ENCODE measurements around the gene MAN1C1.

The MAN1C1 gene

DNA sequence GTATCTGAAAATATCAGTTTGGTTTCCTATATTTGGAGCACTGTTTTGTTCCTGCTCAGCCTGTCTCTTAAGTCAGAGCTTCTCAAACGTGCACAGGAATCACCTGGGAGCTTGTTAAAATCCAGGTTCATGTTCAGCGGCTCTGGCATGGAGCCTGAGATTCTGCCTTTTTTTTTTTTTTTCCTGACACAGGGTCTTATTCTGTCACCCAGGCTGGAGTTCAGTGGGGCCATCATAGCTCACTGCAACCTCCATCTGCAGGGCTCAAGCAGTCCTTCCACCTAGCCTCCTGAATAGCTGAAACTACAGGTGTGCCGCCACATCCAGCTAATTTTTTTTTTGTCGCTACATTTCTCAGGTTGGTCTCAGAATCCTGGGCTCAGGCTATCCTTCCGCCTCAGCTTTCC is 171.2 kb downstream of the MAN1C1 start:
- no peak for DNase-seq

DNA sequence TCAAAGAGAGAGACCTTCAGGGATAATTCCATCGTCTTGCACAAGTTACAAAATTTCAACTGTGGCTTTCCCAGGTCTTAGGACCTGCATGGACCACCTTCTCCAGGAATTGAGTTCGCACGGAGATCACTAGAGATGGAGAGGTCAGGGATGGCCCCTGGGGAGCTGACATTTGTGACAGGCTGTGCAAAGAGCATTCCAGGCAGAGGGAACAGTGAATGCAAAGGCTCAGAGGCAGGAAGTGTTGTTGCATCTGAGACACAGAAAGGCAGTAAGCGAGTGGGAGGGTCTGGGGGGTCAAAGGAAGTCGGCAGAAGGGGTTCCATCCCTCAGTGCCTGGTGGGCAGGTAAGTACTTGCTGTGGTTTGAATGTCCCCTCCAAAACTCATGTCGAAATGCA is 173.9 kb downstream of the MAN1C1 start:
- DNase-seq: no peak

DNA sequence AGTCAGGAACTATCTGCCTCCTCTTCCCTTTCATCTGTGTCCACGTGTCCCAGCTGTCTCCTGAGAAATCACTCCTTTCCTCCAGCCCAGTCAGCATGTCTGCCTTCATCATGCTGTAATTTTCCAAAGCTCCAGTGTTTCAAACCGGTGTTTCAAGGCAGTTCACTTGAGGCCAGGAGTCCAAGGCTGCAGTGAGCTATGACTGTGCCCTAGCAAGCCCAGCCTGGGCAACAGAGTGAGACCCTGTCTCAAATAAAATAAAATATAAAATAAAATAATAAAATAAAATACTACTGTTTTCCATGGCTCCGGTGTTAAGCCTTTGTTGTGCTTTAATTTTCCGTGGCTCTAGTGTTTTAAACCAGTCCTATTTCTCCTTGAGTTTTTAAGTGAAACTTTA is 175.5 kb downstream of the MAN1C1 start:
- no peak for DNase-seq

DNA sequence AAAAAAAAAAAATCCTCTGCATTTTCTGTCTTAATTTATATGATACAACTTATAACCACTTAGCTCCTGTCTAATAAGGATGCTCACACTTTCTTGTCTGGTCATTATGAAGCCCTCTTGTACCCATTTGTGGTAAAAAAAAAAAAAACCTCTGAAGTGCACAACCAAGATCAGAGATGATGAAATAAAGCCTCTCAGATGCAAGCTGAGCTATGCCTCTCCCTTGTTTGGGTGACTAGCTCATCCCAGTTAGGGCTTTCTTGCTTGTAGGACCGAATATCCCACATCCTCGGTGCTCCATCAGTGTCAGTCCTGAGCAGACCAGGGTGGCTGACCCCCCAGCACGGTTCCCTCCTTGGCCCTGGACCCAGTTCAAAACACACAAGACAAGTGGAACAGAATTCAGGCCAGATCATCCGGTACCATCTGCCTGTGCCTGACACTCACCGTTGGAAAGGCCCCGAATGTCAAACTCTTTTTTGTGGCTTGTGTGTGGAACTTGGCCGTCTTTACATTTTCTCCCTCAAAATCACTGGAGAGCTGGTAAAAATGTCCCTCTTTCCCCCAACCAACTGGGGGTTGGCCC is 177.1 kb downstream of the MAN1C1 start:
- DNase-seq: no peak

DNA sequence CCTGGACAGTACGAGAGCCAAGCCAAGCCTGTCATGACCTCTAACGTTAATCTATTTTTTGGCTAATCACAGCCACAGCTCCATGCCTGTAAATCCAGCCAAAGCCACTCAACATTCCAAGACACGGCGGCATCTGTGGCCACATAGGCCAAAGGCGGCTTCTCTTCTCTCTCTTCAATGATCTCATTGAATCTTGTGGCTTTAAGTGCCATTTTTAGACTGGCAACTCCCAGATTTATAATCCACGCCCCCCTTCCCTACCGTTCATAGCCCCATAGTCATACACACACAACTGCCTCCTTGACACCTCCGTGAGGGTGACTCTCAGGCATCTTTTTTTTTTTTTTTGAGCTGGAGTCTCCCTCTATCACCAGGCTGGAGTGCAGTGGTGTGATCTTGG is 177.7 kb downstream of the MAN1C1 start:
- no peak for DNase-seq

DNA sequence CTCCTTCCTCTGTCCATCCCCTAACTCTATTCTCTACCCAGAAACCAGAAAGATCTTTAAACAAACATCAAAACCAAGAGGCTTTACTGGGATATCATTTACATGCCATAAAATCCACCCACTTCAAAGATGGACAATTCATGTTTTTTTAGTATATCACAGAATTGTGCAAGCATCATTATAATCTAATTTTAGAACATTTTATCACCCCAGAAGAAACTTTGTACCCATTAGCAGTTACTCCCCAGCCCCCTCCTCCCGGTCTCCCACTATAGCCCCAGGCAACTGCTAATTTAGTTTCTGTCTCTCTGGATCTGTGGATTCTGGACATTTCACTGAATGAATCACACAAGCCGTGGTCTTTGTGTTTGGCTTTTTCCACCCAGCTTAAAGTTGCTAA is 178.6 kb downstream of the MAN1C1 start:
- no peak for DNase-seq

DNA sequence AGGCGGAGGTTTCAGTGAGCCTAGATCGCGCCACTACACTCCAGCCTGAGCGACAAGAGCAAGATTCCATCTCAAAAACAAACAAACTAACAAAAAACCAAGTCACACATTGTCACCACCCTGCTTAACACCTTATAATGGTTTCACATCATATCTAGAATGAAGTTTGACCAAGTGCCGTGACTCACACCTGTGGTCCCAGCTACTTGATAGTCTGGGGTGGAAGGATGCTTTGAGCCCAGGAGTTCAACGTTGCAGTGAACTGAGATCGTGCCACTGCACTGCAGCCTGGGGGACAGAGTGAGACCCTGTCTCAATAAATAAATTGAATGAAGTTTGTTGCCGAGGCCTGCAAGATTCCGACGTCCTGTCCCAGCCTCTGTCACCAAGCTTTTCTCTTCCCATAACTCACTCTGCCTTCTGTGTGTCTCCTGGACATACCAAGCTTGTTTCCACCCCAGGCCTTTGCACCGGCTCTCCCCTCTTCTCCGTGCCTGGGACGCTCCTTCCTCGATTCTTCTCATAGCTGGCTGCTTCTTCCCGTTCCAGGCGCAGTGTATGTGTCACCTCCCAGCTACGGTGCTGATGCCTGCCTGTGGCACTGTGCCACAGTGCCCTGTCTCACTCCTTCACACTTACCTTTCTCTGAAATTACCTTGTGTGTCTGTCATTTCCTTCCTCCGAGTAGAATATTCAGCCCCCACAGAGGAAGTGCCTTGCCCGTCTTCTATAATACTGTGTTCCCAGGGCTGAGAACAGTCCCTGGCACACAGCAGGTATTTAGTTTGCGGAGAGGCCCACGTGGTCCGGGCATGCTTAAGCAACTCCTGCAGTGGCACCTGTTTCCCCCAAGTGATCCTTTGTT is 179.6 kb downstream of the MAN1C1 start:
- DNase-seq: no peak

DNA sequence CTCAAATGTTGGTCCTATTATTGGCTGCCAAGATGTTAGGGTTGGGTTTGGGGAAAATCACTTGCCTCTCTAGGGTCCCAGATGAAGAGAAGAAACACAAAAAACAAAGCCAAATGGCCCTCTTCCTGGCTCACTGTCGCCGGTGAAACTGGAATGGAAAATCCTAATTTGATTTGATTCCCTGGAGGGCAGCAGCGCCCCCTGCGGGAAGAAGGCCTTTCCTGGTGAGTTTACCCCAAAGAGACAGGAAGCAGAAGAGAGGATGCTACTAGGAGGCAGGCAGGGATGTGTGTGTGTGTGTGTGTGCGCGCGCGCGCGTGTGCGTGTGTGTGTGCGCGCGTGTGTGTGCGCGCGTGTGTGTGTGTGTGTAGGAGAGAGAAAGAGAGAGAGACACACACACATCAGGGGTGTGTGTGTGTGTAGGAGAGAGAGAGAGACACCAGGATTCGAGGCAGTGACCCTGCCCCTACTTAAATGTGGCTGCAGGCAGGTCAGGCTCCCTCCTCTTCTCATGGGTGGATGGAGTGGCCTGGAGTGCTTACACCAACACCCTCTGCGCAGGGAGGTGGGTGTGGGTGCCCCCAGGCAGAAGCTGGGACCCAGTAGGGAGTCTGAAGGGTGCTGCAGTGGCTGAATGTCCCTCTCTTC is 180.3 kb downstream of the MAN1C1 start:
- DNase-seq: peak; percentile 81

DNA sequence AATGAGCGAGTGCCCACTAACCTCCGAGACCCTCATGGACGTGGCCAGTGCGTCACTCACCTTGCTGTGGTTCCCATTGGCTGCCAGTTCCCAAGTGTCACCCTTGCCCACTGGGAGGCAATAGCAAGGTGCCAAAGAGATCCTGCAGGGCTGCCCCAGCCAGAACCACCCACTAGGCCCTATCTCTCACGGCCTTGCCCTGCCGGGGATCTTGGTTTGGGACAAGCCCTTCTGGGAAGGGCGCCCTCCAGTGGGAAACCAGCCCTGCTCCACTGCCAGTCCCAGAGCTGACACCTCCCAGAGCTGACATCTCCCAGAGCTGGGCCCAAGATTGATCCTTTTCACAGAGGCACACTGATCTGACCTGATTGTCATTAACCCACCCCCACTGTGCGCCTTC is 181.3 kb downstream of the MAN1C1 start:
- DNase-seq: peak; percentile 55

DNA sequence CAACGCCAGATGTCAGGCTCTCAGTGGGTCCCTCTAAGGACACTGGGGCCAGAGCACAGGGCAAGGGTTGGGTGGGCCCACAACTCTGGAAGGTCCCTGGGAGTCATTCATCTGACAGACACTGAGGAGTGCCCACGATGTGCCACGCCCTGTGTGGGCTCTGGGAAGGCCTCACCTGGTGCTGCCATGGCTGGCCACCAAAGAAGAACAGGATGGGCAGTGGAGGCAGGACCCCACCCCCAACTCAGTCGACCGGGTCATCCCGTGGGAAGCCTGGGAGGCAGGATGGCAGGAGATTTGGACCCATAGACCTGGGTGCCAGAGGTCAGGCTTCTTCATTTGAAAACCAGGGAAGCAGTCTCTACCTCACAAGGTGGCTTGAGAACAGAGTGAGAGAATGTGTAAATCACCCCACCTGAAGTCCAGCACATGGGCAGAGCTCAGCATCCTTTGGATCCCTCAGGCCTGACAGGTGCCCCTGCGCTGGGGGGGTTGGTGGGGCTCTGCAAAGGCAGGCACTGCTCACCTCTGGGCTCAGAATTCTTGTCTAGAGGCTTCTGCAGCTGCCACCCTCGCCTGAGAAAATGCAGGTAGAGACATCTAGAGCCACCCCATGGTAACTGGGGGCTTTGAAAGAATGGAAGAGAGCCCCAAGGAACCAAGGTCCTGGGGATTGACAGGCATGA is 182.2 kb downstream of the MAN1C1 start:
- DNase-seq: no peak

DNA sequence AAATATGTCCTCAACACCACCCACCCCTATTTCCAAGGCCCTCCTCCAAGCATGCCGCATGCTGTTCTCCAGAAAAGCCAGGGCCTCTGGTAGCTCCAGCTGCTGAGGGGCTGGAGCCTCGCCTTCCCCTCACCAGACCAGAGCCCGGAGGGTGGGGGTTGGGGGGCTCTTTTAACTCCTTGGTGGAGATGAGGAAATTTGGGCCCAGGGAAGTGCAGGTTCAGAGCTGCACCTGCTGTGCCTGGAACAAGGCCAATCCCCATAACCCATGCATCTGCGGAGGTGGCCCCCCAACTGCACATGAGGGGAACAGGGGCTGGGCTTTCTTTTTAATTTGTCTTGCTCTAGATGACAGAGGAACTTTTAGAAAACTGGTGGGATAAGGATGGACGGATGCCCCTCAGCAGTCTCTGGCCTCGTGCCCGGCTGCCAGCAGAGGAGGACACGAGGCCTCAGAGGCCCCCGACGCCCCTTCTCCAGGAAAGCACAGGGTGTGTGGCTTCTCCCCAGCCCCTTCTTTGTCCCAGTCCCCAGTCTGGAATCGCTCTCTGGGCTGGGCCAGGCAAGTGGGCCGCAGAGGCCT is 182.9 kb downstream of the MAN1C1 start:
- DNase-seq: no peak

DNA sequence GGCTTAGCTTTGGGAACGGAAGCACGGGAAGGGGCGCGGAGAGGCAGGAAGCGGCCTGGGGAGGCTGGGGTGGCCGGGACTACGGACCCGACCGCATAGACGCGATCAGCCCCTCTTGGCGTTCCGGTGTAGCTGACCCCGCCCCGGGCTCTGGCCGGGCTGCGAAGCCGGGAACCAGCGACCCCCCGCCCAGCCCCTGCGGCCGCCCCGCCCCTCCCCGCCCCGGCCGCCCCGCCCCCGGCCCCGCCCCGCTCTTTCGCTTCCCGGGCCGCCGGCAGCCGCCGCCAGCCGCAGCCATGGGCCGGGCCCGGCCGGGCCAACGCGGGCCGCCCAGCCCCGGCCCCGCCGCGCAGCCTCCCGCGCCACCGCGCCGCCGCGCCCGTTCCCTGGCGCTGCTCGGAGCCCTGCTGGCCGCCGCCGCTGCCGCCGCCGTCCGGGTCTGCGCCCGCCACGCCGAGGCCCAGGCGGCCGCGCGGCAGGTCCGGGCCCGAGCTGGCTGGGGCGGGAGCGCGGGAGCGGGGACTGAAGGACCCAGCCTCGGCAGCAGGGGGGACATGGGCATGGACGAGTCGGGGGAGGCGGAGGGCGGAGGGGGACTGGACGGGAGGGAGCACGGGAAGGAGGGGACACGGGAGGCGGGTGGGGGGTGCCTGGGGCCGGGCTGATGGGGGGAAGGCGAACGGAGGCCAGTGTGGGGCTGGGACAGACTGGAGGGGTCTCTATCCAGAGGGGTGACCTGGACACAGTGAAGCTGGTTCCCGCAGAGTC is 183.5 kb downstream of the MAN1C1 start, which contains the start of gene SELENON:
Gene SELENON (plus strand): TSS at position 259 of the 768 bp plus-strand sequence. CDS start 38 bp downstream, at position 297.
- peak; percentile 46 for DNase-seq

DNA sequence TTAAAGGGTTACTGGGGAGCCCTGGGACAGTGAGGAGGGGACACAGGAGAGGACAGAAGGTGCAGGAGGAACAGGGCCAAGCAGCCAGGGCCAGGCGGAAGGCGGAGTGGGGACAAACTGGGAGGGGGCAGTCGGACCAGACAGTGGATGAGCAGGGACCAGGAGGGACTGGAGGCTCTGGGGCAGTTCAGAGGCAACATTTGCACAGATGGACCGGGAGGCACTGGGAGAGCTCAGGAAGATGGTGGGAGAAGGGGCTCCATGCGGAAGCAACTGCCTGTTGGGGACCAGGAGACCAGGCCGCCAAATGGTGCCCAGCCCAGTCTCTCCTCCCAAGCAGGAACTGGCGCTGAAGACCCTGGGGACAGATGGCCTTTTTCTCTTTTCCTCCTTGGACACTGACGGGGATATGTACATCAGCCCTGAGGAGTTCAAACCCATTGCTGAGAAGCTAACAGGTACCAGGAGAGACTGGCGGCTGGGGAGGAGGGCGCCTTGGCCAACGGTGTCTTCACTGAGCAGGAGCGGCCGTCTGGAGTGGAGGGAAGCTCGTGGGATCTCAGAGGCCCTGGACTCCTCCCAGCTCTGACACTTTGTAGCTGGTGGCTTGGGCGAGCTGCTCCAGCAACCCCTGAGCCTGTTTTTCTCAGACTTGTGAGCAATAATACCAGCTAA is 184.2 kb downstream of the MAN1C1 start:
- DNase-seq: no peak

DNA sequence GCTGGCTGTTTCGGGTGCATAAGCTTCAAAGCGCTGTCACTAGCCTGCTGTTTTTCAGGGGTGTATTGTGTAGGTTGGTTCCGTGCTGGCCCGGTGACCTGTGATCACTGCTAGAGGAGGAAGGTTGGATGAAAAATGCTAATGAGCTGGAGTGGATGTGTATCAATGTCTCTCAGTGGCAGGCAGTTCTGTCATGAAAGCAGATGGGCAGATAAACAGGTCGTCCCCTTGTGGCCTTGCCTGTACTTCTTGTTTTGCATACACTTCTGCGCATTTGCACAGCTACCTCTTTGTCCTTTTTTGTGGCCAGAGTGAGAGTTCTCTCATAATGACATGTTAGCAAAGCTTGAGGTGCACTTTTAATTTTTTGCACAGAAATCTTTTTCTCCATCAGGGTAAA is 186.3 kb downstream of the MAN1C1 start:
- no peak for DNase-seq

DNA sequence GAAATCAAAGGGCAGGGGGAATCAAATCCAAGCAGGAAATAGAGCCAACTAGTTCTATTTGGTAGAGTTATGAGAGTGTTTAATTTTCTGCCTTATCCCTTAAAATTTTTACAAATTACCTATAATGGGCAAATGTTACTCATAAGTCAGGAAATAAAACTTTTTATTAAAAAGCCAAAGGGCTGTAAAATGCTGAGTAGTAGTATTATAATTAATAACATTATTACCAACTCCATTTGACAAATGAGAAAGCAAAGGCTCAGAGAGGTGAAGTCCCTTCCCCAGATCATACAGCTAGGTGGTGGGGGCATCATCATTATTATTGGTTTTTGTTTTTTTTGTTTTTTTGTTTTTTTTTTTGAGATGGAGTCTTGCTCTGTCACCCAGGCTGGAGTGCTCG is 186.8 kb downstream of the MAN1C1 start:
- no peak for DNase-seq

DNA sequence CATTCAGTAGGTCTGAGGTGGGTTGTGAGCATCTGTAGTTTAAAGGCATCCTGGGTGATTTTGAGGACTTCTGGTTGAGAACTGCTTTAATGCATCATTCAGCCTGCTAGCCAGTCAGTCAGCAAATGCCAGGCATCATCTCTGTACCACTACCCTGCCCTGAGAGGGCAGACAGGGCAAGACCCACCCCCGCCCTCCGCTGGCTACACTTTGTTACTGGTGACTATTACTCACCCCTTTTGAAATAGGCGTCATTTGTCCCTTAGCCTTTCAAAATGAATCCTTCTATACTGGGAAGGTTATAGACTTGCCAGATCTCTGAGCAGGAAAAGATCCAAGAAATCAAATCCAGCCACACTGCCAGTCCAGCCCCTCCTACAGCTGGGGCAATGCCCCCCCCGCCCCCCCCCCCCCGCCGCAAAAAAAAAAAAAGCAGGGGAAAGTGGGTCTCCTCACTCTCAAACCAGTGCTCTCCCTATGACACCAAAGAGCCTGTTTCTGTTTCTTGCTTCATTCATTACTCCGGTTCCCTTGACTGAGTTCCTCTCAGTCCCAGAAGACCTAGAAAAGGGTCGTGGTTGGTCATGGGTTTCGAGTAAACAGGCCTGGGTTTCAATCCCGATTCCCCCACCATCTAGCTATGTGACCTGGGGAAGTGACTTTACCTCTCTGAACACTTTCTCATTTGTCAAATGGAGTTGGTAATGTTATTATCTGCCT is 187.8 kb downstream of the MAN1C1 start:
- no peak for DNase-seq

DNA sequence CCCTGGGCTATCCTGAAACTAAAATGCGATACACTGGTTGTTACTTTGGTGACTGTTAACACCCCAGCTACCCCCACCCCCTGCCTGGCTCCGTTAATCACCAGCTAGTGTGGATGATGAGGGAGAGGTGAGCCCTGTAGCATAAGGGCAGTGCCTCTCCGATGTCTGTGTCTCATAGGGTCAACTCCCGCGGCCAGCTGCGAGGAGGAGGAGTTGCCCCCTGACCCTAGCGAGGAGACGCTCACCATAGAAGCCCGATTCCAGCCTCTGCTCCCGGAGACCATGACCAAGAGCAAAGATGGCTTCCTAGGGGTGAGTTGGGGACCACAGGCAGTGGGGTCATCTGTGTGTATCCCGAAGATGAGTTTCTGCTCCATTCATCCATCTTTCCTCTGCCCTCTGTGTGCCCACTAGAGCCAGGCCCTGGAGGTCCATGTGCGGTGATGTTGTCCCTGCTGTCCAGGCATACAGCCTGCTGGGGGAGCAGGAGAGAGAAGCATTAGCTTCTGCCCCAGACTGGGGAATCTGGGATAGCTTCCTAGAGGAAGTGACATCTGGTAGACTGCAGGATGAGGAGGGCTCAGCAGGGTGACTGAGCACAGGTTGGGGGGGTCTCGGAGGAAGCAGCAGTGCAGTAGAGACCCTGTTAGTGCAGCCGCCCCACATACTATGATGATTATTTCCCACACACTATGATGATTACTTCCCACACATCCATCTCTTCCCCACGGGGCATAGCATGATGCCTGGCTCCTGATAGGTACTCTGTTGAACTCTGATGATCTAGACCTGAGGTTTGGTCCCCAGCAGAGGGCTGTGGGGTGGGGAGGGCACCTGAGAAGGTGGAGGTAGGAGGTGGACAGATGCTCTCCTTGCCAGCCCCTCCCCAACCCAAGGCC is 188.6 kb downstream of the MAN1C1 start:
- no peak for DNase-seq

DNA sequence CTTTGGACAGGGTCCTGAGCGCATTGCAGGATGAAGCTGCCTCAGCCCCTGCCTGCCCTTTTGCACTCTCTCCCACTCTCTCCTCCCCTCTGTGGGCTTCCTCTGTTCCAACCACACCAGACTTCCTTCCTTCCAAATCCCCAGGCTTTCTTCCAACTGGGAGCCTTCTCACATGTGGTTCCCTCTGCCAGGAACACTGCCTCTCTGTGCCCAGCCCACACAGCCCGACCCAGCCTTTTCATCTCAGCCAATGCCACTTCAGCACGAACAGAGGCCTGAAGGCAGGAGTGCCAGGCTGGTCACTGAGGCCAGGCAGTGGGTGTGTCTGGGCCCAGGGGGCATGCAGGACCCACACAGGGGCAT is 189.3 kb downstream of the MAN1C1 start:
- no peak for DNase-seq

DNA sequence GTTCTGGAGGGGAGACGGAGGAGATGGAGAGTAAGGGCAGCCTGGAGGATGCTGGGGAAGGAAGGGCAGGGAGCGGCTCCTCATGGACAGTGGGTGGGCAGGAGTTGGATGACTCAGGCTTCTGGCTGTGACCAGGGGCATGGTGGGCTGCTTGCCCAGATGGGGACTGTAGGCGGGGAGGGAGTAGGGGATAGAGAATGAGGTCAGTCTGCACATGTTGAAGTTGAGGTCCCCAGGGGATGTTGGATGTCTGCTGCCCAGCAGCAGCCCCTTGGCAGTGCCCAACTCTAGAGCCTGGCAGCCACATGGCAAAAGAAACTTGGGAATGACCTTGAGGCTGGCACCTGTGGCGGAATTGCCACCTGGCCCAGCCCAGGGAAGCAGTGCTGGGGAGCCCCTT is 189.8 kb downstream of the MAN1C1 start:
- no peak for DNase-seq

Measured in RPMI8226 (cell line).